T-cell (primary cell): ENCODE results near the gene SLC44A2. TPM values are rescaled to one million over a fixed set of nuclear protein-coding genes. Genes with fewer than 3 reads are reported as not detected.

Source experiments
- ATAC-seq, 4 experiments: fragments of 200-7000 bp in 3 of 4; fragments of 150-1000 bp in 1 of 4; cut with Tn5 transposase; replicated peaks in 1 of 4; 1 replicate in 3 of 4; 2 replicates in 1 of 4; pipeline ENCODE4 v1.10.0; 2021; ENCODE audit warnings: moderate library complexity in 3 of 4, mild to moderate bottlenecking in 2 of 4, moderate number of reproducible peaks in 1 of 4
- CTCF ChIA-PET, 2 donors: fragments of 300-600 bp; sonication (Branson Sonifier 250); formaldehyde crosslinking; loops; one replicate each; lab custom pipeline; 2022; ENCODE audit warnings: antibody characterized with exemption in 2 of 2; lab: Charles Lee
- POLR2A ChIA-PET, 2 donors: fragments of 300-600 bp; sonication (Branson Sonifier 250); formaldehyde crosslinking; loops; one replicate each; lab custom pipeline; 2022; ENCODE audit warnings: antibody characterized with exemption in 2 of 2; lab: Charles Lee
- DNase-seq, 35 experiments: peaks; one replicate each; pipeline versions ENCODE4 v3.0.0 to v3.0.0-alpha.2; 2013 to 2023
- H3K27ac ChIP-seq: one replicate; pipeline ENCODE4 v1.5.1; 2013; ENCODE audit warnings: low read length
- H3K27me3 ChIP-seq, 2 experiments: replicated peaks in 1 of 2; 1 replicate in 1 of 2; 2 replicates in 1 of 2; pipeline versions ENCODE4 v1.6.1 to v1.7.0; 2013; ENCODE audit warnings: low read length in 1 of 2, mixed read lengths in 1 of 2; ENCODE audit not compliant: control insufficient read depth in 2 of 2, insufficient read depth in 2 of 2; ENCODE audit errors: extremely low read depth in 1 of 2
- H3K36me3 ChIP-seq, 2 donors: 1 replicate in 1 of 2; 2 replicates in 1 of 2; pipeline versions ENCODE4 v1.6.1 to v1.7.0; 2013; ENCODE audit warnings: low read length in 1 of 2; ENCODE audit not compliant: control insufficient read depth in 2 of 2, insufficient read depth in 1 of 2; ENCODE audit errors: extremely low read depth in 1 of 2
- H3K4me1 ChIP-seq, 2 experiments: 1 replicate in 1 of 2; 2 replicates in 1 of 2; pipeline versions ENCODE4 v1.6.1 to v1.7.0; 2013; ENCODE audit warnings: low read length in 2 of 2, mixed read lengths in 1 of 2; ENCODE audit not compliant: insufficient read depth in 2 of 2, control insufficient read depth in 1 of 2; ENCODE audit errors: extremely low read depth in 1 of 2
- H3K4me3 ChIP-seq, 2 donors: 1 replicate in 1 of 2; 2 replicates in 1 of 2; pipeline versions ENCODE4 v1.5.1 to v1.7.0; 2013; ENCODE audit warnings: mild to moderate bottlenecking in 2 of 2, low read length in 1 of 2, moderate library complexity in 1 of 2; ENCODE audit not compliant: control insufficient read depth in 1 of 2; ENCODE audit errors: extremely low read depth in 1 of 2
- H3K9me3 ChIP-seq: 2 replicates; pipeline ENCODE4 v1.7.0; 2013
- H3K27ac Mint-ChIP-seq, 2 donors: one replicate each; pipeline ENCODE4 v1.8.0; 2020 to 2021; ENCODE audit warnings: mild to moderate bottlenecking in 2 of 2, mixed read lengths in 2 of 2
- H3K27me3 Mint-ChIP-seq, 2 donors: one replicate each; pipeline ENCODE4 v1.8.0; 2021 to 2022; ENCODE audit warnings: mixed read lengths in 2 of 2
- H3K36me3 Mint-ChIP-seq: one replicate; pipeline ENCODE4 v1.8.0; 2021; ENCODE audit warnings: mixed read lengths
- H3K4me1 Mint-ChIP-seq, 3 donors: one replicate each; pipeline ENCODE4 v1.8.0; 2020 to 2022; ENCODE audit warnings: mixed read lengths in 3 of 3, mild to moderate bottlenecking in 1 of 3
- H3K4me3 Mint-ChIP-seq, 3 donors: one replicate each; pipeline ENCODE4 v1.8.0; 2020 to 2022; ENCODE audit warnings: mild to moderate bottlenecking in 3 of 3, mixed read lengths in 3 of 3, moderate library complexity in 3 of 3
- H3K9me3 Mint-ChIP-seq, 3 donors: one replicate each; pipeline ENCODE4 v1.8.0; 2020 to 2022; ENCODE audit warnings: mixed read lengths in 3 of 3
- WGBS: methylation state at CpG from one replicate; pipeline ENCODE4 v1.1.5; 2013; ENCODE audit warnings: missing lambda C conversion rate; ENCODE audit not compliant: insufficient coverage; 5-methylcytosine and 5-hydroxymethylcytosine counted together
- total RNA-seq, 35 experiments: library from RNA in 6 of 35; stranded (reverse) in 6 of 35; fragments of 120-200 nt in 1 of 35; gene quantifications; one replicate each; pipeline versions ENCODE4 v1.2.1 to v1.2.4 and lab custom pipeline; 2013 to 2026

SLC44A2 gene
- total RNA-seq, 5 donors from 2014 or later (not counting 1 experiment from before 2014, with no cell fraction given): 204 to 228 (median 218) TPM

DNA sequence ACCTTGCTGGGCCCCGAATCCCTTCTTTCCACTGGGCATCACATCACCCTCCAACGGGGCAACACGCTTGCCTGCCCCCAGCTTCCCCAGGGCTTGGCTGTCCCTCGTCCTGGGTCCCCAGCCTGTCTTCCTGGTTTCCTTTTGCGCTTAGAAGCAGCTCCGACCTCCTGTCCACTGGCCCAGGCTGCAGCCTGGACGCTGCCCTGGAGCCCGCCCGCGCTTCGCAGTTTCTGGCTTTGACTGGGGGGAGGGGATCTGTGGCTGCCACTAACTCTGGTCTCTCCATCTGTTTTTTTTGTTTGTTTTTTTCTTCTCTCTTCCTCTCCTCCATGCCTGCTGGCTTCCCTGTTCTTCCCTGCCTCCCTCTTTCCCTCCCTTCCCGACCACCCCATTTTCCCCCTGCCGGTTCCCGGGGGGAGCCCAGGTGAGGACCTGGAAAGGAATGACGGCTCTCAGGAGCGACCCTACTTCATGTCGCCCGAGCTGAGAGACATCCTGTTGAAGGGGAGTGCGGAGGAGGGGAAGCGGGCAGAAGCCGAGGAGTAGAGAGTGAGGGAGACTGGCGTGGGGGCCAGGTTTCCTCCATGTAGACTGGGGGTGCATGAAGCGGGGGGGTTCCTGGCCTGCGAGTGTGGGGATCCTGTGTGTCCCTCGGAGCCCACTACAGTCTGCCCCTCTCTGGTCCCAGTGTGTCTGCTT is 17.3 kb downstream of the SLC44A2 start:
- peak overlapping the region; percentile 55 to 91 for H3K27ac Mint-ChIP-seq
- peak overlapping the region; percentile 48 for H3K27ac ChIP-seq
- ChIA-PET CTCF (interaction anchor here in 1 of 2 donors (0.6 to 4.8 kb wide), 2 partner anchors 62 to 148 kb away, joined by 3 to 83 read pairs; no protein-coding TSS in a partner anchor), POLR2A (interaction anchor here in 1 of 2 donors (0.6 kb wide), 1 partner anchor 176 kb away, joined by 3 read pairs; no protein-coding TSS in a partner anchor)
- H3K9me3 Mint-ChIP-seq: no peaks in the 10 kb centered on the region
- H3K4me1 ChIP-seq: peaks cover 4 to 39% of the 10 kb centered on the region in 2 experiments
- peaks cover 15% of the 10 kb centered on the region for H3K36me3 Mint-ChIP-seq
- no peak overlapping the region for H3K4me3 ChIP-seq
- peaks cover 10 to 33% (median 16%) of the 10 kb centered on the region in 3 donors for H3K4me1 Mint-ChIP-seq
- peaks cover 9 to 63% of the 10 kb centered on the region in 2 donors for H3K36me3 ChIP-seq
- H3K27me3 Mint-ChIP-seq: no peaks in the 10 kb centered on the region
- H3K9me3 ChIP-seq: no peaks in the 10 kb centered on the region
- H3K4me3 Mint-ChIP-seq: no peak overlapping the region
- H3K27me3 ChIP-seq: no peaks in the 10 kb centered on the region
- ATAC-seq (no peak), DNase-seq (peak in 2 of 35 experiments; percentile 17 to 27)
- WGBS: 90% methylated on average over 12 of the region's 25 CpGs

- H3K27ac ChIP-seq: peak overlapping the region; percentile 48
- Mint-ChIP-seq H3K4me3 (no peak overlapping the region), H3K27me3 (no peaks in the 10 kb centered on the region), H3K9me3 (no peaks in the 10 kb centered on the region), H3K27ac (peak overlapping the region; percentile 73 to 91), H3K36me3 (peaks cover 9% of the 10 kb centered on the region), H3K4me1 (peaks cover 10 to 33% (median 12%) of the 10 kb centered on the region in 3 donors)
- H3K4me3 ChIP-seq: no peak overlapping the region
- no peaks in the 10 kb centered on the region for H3K9me3 ChIP-seq
- peaks cover 4 to 39% of the 10 kb centered on the region in 2 experiments for H3K4me1 ChIP-seq
- ATAC-seq: peak in 2 of 4 experiments; percentile 17 to 22
- H3K36me3 ChIP-seq: peaks cover 9 to 55% of the 10 kb centered on the region in 2 donors
- peak in 2 of 35 experiments; percentile 13 to 45 for DNase-seq
- H3K27me3 ChIP-seq: no peaks in the 10 kb centered on the region
- POLR2A ChIA-PET: no interaction called here
- 42% methylated on average over 13 of the region's 21 CpGs for WGBS
- CTCF ChIA-PET: interaction anchor here (0.6 to 4.8 kb wide), 7 partner anchors 15 to 244 kb away, joined by 3 to 83 read pairs (median 9); no protein-coding TSS in a partner anchor
Measured at GRCh38 chr19:10643172-10643967, 18.0 kb downstream of the SLC44A2 start.

DNA sequence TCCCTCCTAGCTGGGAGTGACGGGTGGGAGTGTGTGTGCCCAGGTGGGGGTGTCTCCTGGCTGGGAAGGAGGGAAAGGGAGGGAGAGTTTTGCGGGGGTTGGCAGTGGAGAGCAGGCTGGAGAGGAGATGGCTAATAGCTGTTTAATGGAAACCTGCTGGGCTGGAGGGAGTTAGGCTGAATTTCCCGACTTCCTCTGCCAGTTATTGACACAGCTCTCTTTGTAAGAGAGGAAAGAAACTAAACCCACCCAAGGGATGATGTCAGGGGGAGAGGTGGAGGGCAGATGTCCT is 18.6 kb downstream of the SLC44A2 start:
- ATAC-seq (no peak), DNase-seq (no peak)
- WGBS: no CpG with 5 or more reads among the region's 3 CpGs
- POLR2A ChIA-PET: no interaction called here
- Histone ChIP-seq H3K4me3 (no peak overlapping the region), H3K9me3 (no peaks in the 10 kb centered on the region), H3K27ac (peak overlapping the region; percentile 48), H3K4me1 (peaks cover 4 to 39% of the 10 kb centered on the region in 2 experiments), H3K27me3 (no peaks in the 10 kb centered on the region), H3K36me3 (peaks cover 9 to 53% of the 10 kb centered on the region in 2 donors)
- CTCF ChIA-PET: interaction anchor here (0.6 to 4.8 kb wide), 10 partner anchors 10 to 85 kb away, joined by 4 to 83 read pairs (median 8); no protein-coding TSS in a partner anchor
- Mint-ChIP-seq H3K9me3 (no peaks in the 10 kb centered on the region), H3K36me3 (peaks cover 9% of the 10 kb centered on the region), H3K27me3 (no peaks in the 10 kb centered on the region), H3K27ac (peak overlapping the region; percentile 73 to 91), H3K4me3 (no peak overlapping the region), H3K4me1 (peaks cover 10 to 33% (median 14%) of the 10 kb centered on the region in 3 donors)

- Histone ChIP-seq H3K4me1 (peaks cover 4 to 39% of the 10 kb centered on the region in 2 experiments), H3K9me3 (no peaks in the 10 kb centered on the region), H3K4me3 (no peak overlapping the region), H3K36me3 (peaks cover 9 to 48% of the 10 kb centered on the region in 2 donors), H3K27ac (peak overlapping the region; percentile 48), H3K27me3 (no peaks in the 10 kb centered on the region)
- H3K27ac Mint-ChIP-seq: peak overlapping the region; percentile 73 to 91
- CTCF ChIA-PET: interaction anchor here (0.6 to 4.8 kb wide), 20 partner anchors 9 to 391 kb away, joined by 3 to 83 read pairs (median 6); no protein-coding TSS in a partner anchor
- DNase-seq (peak; percentile 61 to 91 (median 82)), ATAC-seq (peak; percentile 84 to 93 (median 90))
- WGBS: 28% methylated on average over 6 of the region's 14 CpGs
- H3K27me3 Mint-ChIP-seq: no peaks in the 10 kb centered on the region
- H3K4me1 Mint-ChIP-seq: peaks cover 10 to 33% (median 14%) of the 10 kb centered on the region in 3 donors
- H3K36me3 Mint-ChIP-seq: peaks cover 4% of the 10 kb centered on the region
- peak overlapping the region in 1 of 3 donors; percentile 8 for H3K4me3 Mint-ChIP-seq
- H3K9me3 Mint-ChIP-seq: no peaks in the 10 kb centered on the region
- POLR2A ChIA-PET: interaction anchor here in 1 of 2 donors (0.7 kb wide), 1 partner anchor 65 kb away, joined by 9 read pairs; no protein-coding TSS in a partner anchor
Measured at GRCh38 chr19:10644260-10645007, 19.1 kb downstream of the SLC44A2 start.

GRCh38 chr19:10646456-10647159 is 21.3 kb downstream of the SLC44A2 start:
- Histone ChIP-seq H3K9me3 (no peaks in the 10 kb centered on the region), H3K27me3 (no peaks in the 10 kb centered on the region), H3K36me3 (peaks cover 6 to 30% of the 10 kb centered on the region in 2 donors), H3K27ac (no peak overlapping the region), H3K4me1 (peaks cover 4 to 32% of the 10 kb centered on the region in 2 experiments), H3K4me3 (no peak overlapping the region)
- ChIA-PET POLR2A (interaction anchor here (0.6 to 0.7 kb wide), 3 partner anchors 31 to 173 kb away, joined by 3 to 13 read pairs (median 4); no protein-coding TSS in a partner anchor), CTCF (interaction anchor here (0.7 to 4.8 kb wide), 7 partner anchors 27 to 146 kb away, joined by 3 to 83 read pairs (median 4); no protein-coding TSS in a partner anchor)
- H3K4me1 Mint-ChIP-seq: peaks cover 13 to 30% (median 16%) of the 10 kb centered on the region in 3 donors
- H3K27ac Mint-ChIP-seq: peak overlapping the region in 1 of 2 donors; percentile 11
- DNase-seq (no peak), ATAC-seq (no peak)
- peaks cover 1% of the 10 kb centered on the region for H3K36me3 Mint-ChIP-seq
- no peaks in the 10 kb centered on the region for H3K27me3 Mint-ChIP-seq
- H3K4me3 Mint-ChIP-seq: no peak overlapping the region
- 85% methylated on average over 9 of the region's 12 CpGs for WGBS
- H3K9me3 Mint-ChIP-seq: no peaks in the 10 kb centered on the region
